ENCODE results near the gene LZTFL1.

LZTFL1 gene

DNA sequence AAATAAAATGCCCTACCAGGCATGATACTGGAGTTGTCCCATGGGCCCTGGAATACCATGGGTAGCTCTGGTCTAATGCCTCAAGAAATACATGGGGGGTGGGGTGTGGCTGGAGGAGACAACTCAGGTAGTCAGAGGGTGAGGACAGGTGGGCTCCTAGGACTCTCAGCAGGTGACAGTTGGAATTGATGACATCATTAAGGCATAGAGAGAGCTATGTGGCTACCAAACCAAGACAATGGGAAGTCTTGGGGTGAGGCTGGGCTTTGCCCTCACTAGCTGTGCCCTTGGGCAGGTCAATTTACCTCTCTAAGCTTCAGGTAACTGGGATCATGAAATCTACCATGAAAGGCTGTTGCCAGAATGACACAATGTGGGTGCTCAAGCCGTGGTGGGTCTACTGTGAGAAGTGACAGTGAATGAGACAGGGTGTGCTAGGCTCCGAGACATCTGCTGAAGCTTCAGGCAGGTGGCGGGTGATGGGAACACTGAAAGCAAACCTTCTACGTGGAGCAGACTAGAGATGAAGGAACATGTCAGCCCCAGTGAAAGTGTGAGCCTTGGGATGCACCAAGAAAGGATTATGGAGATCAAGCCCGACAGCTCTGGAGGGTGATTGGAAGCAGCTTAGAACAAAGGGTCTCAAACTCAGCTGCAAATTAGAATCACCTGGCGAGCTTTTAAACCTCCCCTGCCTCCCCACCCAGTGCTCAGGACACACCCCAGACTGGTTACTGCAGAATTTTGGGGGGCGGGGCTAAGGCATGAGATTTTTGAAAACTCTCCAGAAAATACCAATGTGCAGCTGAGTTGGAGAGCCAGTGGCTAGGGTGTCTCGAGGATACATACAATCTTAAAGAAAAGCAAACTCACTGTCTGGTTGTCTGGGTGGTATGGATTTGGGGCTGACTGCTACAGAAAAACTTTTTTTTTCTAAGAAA is 67.1 kb downstream of the LZTFL1 start:
- in situ Hi-C loops (cut with MboI; ENCODE audit: low pct_unique_long_range_greater_than_20kb, low sequenced_read_pairs, unreplicated experiment) = loop anchor here (25.0 kb wide), 1 partner anchor 612 kb away; no protein-coding TSS in a partner anchor
- no peak for DNase-seq (ENCODE audit: low spot score)
- TF ChIP-seq, protein P1, sequence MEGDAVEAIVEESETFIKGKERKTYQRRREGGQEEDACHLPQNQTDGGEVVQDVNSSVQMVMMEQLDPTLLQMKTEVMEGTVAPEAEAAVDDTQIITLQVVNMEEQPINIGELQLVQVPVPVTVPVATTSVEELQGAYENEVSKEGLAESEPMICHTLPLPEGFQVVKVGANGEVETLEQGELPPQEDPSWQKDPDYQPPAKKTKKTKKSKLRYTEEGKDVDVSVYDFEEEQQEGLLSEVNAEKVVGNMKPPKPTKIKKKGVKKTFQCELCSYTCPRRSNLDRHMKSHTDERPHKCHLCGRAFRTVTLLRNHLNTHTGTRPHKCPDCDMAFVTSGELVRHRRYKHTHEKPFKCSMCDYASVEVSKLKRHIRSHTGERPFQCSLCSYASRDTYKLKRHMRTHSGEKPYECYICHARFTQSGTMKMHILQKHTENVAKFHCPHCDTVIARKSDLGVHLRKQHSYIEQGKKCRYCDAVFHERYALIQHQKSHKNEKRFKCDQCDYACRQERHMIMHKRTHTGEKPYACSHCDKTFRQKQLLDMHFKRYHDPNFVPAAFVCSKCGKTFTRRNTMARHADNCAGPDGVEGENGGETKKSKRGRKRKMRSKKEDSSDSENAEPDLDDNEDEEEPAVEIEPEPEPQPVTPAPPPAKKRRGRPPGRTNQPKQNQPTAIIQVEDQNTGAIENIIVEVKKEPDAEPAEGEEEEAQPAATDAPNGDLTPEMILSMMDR (IDR thresholded peaks at IDR 0.05; ENCODE audit: extremely low read depth, insufficient read depth, missing control alignments) = no peak

DNA sequence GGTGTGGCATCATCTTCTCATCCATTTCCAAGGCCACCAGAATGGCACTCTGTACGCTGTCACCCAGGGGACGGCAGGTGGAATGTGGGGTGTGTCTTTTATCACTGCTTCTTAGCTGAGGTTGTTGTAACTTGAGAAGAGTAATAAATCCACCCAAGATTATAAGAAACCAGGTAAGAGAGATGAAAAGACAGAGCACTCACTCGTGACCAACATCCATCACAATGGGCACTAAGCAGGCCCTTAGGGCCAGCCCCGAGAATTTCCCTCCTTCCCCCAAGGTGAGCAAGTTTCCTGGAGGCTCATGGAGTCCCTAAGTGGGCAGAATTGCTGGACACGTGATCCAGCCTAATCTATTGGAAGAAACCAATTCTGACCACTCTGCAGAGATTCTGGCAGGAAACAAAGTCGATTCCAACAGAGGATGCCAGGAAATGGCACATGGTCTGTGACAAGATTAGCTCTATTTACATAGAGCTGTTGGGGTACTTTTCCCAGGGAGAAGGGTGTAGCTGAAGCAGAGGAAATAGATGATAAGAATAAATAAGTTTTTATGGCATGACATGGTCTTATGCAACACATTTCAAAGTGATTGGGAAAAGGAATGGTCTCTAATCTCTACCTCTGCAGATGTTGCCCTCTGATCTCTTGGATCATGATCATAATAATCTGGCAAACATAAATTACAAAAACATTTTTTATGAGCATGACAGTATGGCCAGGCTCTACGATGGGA is 68.0 kb downstream of the LZTFL1 start:
- in situ Hi-C loops (cut with MboI; ENCODE audit: low pct_unique_long_range_greater_than_20kb, low sequenced_read_pairs, unreplicated experiment) = loop anchor here (25.0 kb wide), 1 partner anchor 613 kb away; no protein-coding TSS in a partner anchor
- DNase-seq (ENCODE audit: low spot score) = no peak
- TF ChIP-seq, protein P1 (IDR thresholded peaks at IDR 0.05; ENCODE audit: extremely low read depth, insufficient read depth, missing control alignments) = no peak

Data from GM13977 (cell line).